ENCODE results near the gene ALOX12B. TPM values are rescaled to one million over a fixed set of nuclear protein-coding genes. Genes with fewer than 3 reads are reported as not detected.
"Not testable (repeated sequence)": the region's sequence is repeated elsewhere in the genome, so short reads cannot be mapped to it uniquely, and the experiment has no call there.

The ALOX12B gene
- total RNA-seq, 1 donor from 2014 or later: 0.43 TPM

DNA sequence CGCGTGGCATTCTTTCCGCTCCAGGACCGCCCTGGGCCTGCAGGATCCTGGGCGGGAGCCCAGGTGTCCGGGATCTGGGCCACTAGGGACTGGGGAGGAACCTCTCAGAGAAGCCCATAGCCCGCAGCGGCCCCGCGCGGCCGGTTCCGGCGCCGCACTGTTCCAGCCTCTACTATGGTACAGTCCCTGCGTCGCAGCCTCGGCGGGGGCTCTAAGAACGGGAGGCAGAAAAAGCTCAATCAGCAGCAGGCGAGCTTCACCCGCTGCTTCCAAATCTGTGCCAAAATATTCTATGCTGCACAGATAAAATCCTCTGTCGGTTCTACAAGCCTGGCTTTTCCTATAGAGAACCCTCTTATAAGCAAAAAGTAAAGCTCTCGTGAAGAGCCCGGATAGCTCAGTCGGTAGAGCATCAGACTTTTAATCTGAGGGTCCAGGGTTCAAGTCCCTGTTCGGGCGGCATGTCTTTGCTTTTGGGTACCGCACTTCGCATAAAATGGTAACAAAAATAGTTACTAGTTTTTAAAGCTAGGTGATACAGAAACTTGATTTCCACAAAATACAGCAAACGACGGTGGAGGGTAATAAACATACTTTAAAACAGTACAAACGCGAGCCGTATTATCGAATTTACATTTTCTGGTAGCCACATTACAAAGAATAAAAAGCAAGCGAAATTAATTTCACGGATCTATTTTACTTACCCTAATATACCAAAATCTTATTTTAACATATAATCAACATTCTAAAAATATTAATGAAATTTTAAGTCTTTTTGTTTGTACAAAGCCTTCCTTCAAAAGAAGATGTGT, 31.5 kb upstream of the ALOX12B start:
- peak; percentile 86 for DNase-seq (ENCODE audit: low spot score)

GRCh38 chr17:8117980-8118768, 30.7 kb upstream of the ALOX12B start, which contains the start of gene ALOXE3:
Gene ALOXE3 (minus strand): TSS chr17:8118514. CDS start chr17:8117990, 524 bp downstream.
- DNase-seq (ENCODE audit: low spot score): peak; percentile 63

DNA sequence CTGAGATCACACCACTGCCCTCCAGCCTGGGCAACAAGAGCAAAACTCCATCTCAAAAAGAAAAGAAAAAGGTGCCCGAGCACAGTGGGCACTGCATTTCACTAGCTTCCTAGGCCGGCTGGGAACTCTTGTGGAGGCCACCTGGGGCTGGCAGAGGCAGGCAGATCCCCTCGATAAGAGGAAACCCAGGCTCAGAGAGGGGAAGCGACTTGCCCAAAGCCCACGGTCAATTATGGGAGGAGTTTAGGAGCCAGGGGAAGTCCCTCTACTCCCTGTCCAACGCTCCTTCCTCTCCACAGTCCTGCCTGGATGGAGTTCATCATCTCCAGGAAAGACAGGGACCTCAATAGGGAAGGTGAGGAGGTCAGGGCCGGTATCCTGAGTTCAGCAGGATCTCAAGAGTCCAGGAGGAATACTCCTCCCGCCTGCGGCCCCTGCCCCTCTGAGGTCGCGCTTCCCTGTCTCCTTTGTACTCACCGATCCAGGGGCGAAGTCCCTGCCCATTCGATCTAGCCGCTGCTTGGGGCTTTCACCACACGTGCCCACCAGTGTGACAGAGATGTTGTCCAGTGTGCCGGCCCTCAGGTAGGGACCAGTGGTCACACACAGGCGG, 30.0 kb upstream of the ALOX12B start:
- no peak for DNase-seq (ENCODE audit: low spot score)

DNA sequence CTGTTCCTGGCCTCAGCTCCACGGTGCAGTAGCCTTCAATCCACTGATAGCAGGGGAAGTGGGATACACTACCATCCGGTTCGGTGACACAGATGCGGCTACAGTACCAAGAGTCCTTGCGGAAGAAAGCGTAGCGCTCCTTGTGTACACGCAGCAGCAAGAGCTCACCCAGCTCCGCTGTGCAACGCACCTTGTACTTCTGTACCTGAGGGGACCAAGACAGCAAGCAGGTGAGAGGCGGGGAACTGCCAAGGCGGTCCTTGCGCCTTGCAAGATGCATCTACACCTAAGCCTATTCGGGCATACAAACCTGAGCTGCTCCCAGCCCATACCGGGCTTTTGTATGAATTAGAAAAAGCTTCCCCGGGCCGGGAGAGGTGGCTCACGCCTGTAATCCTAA, 29.3 kb upstream of the ALOX12B start:
- DNase-seq (ENCODE audit: low spot score): no peak

GRCh38 chr17:8110907-8111306, 23.4 kb upstream of the ALOX12B start:
- no peak for DNase-seq (ENCODE audit: low spot score)

- no peak for DNase-seq (ENCODE audit: low spot score)
Measured at GRCh38 chr17:8110456-8110804, 22.9 kb upstream of the ALOX12B start.

DNA sequence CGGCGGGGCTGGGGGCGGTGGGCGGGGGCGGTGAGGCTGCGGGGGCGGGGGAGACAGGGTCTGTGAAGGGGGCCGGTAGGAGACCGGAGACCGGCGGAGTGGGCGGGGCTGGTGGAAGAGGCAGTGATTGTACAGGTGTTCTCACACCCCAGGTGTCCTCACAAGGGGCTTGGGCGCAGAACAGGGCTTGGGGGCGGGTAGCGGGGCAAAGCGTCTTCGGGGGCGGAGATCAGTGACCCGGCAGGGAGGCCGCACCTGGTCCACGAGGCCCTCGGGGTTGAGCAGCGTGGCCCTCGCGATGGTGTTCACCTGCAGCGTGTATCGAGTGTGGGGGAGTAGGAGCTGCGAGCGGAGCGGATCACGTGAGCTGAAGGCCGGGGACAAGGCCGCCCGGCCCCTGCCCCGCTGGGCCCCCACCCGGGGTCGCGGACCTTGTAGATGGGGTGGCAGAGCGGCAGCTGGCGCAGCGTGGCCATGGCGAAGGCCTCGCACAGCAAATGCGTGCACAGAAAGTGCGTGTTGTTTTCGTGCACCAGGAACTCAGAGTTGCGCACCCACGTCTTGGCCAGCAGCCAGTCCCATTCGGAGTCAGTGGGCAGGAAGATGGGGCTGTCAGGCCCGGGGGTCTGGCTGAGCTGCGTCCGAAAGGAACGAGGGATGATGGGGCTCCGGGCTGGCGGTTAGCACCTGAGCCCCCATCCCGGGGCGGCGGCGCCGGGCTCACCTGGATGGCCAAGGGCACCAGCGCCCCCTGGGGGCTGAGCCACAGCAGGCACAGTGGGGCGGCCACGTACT, 22.3 kb upstream of the ALOX12B start:
- no peak for DNase-seq (ENCODE audit: low spot score)

- DNase-seq (ENCODE audit: low spot score): no peak
Measured at GRCh38 chr17:8108972-8109660, 21.6 kb upstream of the ALOX12B start.

DNA sequence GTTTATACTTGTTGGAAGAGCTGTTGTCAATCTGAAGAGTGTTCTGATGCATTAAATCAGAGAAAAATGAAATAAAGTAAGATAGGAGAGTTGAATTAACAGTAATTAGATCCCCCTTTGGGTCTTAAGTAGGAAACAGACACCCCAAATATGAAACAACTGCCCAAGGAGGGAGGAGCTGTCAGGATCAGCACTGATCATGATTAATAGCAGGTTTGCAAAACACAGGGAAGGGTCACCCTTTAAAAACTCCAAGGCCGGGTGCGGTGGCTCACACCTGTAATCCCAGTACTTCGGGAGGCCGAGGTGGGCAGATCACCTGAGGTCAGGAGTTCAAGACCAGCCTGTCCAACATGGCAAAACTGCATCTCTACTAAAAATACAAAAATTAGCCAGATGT, 19.5 kb upstream of the ALOX12B start:
- DNase-seq (ENCODE audit: low spot score): not testable (repeated sequence)

- no peak for DNase-seq (ENCODE audit: low spot score)
Measured at GRCh38 chr17:8105957-8106398, 18.5 kb upstream of the ALOX12B start.

- no peak for DNase-seq (ENCODE audit: low spot score)
Measured at GRCh38 chr17:8104911-8105310, 17.4 kb upstream of the ALOX12B start.

DNA sequence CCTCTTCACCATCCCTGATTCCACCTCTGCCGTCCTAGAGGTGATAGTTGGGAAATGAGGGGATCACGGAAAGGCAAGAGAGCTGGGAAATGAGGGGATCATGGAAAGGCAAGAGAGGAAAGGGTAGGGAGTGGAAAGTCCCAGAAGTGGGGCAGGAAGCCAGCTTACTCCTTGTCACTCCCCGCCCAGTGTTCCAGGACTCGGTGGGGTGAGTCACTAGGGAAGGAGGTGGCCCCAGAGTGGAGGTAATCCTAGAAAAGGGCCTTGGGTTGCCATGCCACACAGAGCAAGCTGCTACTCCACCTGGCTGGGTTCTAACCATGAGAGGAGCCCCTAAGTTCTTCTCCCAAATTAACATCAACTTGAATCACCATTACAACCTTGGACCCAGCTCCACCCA, 16.0 kb upstream of the ALOX12B start:
- DNase-seq (ENCODE audit: low spot score): no peak

GRCh38 chr17:8101721-8102120, 14.2 kb upstream of the ALOX12B start:
- no peak for DNase-seq (ENCODE audit: low spot score)

DNA sequence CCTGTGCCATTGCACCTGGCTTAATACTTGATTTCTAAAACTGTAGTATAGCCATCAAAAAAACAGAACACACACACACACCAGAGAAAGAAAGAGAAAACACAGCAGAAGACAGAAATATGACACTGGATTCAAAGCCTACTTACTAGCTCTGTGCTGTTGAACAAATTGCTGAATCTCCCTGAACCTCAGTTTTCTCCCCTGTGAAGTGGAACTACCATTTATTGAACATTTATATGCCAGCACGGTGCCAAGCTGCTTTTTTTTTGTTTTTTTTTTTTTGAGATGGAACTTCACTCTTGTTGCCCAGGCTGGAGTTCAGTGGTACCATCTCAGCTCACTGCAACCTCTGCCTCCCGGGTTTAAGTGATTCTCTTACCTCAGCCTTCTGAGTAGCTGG, 13.2 kb upstream of the ALOX12B start:
- DNase-seq (ENCODE audit: low spot score): no peak

GRCh38 chr17:8100111-8100510, 12.6 kb upstream of the ALOX12B start:
- DNase-seq (ENCODE audit: low spot score): no peak

DNA sequence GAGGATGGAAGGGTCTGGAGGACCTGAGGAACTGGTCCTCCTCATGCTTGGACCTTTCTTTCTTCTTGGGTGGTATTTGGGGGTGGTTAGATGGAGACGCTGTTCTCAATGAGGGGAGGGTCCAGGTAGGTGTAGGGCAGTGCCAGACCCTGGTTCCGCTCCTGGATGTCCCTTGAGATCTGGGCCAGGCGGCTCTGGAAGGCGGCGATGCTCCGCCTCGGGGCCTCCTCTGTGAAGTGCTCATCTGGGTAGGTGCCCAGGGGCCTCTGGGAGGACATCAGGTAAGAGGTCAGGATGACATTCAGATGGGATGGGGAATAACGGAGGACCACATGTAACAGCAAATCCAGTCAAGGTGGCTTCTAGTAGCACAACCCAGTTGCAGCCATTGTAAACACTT, 9.0 kb upstream of the ALOX12B start:
- no peak for DNase-seq (ENCODE audit: low spot score)

GRCh38 chr17:8095361-8095760, 7.8 kb upstream of the ALOX12B start:
- no peak for DNase-seq (ENCODE audit: low spot score)

GRCh38 chr17:8091033-8091687, 3.6 kb upstream of the ALOX12B start:
- no peak for DNase-seq (ENCODE audit: low spot score)

DNA sequence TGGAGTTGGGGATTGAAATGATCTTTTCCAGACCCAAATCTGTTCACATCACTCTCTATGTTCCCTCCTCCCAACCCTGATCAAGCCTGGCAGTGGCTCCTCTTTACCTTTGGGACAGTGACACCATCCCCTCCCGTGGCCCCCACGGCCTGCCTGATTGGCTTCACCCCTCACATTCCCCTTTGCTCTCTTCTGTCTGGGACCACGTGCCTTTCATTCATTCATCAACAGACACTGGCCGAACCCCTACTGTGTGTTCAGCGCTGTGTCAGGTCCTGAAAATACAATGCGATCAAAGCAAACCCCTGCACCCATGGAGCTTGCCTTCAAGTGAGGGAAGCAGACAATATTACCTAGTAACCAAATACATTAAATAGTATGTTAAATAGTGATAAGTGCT, 2.2 kb upstream of the ALOX12B start:
- DNase-seq (ENCODE audit: low spot score): no peak

- no peak for DNase-seq (ENCODE audit: low spot score)
Measured at GRCh38 chr17:8087952-8088230, 375 bp upstream of the ALOX12B start.

GRCh38 chr17:8084250-8084649, 3.3 kb downstream of the ALOX12B start:
- DNase-seq (ENCODE audit: low spot score): no peak
